Measurements from ENCODE around the gene WDR62.

Gene WDR62

GRCh38 chr19:36054733-36055686, at the start of gene WDR62:
WDR62 (plus strand) TSS chr19:36054897; CDS start chr19:36054972, 75 bp downstream.
- DNase-seq, result peak; percentile 98

- no peak for DNase-seq
Measured at GRCh38 chr19:36006955-36007354, 47.7 kb upstream of the WDR62 start.

- no peak for DNase-seq
Measured at GRCh38 chr19:36008336-36008978, 46.2 kb upstream of the WDR62 start, which contains the start of gene SYNE4. SYNE4 (minus strand) TSS chr19:36008813; CDS start chr19:36008681, 132 bp downstream.

GRCh38 chr19:36009220-36009619, 45.5 kb upstream of the WDR62 start:
- DNase-seq, result peak; percentile 57 to 72

GRCh38 chr19:36009633-36010379, 44.9 kb upstream of the WDR62 start:
- DNase-seq, result no peak

- no peak for DNase-seq
Measured at GRCh38 chr19:36010402-36010801, 44.3 kb upstream of the WDR62 start.

- no peak for DNase-seq
Measured at GRCh38 chr19:36013280-36014011, 41.3 kb upstream of the WDR62 start.

GRCh38 chr19:36014012-36014924, 40.4 kb upstream of the WDR62 start, which contains the start of gene ALKBH6:
ALKBH6 (minus strand) TSS chr19:36014213; CDS start chr19:36013397, 816 bp downstream.
- DNase-seq, result peak; percentile 99 to 100

GRCh38 chr19:36019061-36019670, 35.5 kb upstream of the WDR62 start:
- no peak for DNase-seq

GRCh38 chr19:36023432-36023831, 31.3 kb upstream of the WDR62 start:
- DNase-seq, result no peak

- DNase-seq, result no peak
Measured at GRCh38 chr19:36025541-36025940, 29.2 kb upstream of the WDR62 start.

GRCh38 chr19:36026091-36026876, 28.4 kb upstream of the WDR62 start:
- DNase-seq, result no peak

- no peak for DNase-seq
Measured at GRCh38 chr19:36027696-36028095, 27.0 kb upstream of the WDR62 start.

GRCh38 chr19:36028313-36029041, 26.2 kb upstream of the WDR62 start:
- no peak for DNase-seq

- no peak for DNase-seq
Measured at GRCh38 chr19:36030264-36031148, 24.2 kb upstream of the WDR62 start.

GRCh38 chr19:36031308-36031707, 23.4 kb upstream of the WDR62 start:
- no peak for DNase-seq

- peak; percentile 52 to 65 for DNase-seq
Measured at GRCh38 chr19:36032251-36033104, 22.2 kb upstream of the WDR62 start, which contains the start of gene CLIP3. CLIP3 (minus strand) TSS chr19:36032873; CDS start chr19:36032357, 516 bp downstream.

All from activated T-cell treated with anti-CD3 and anti-CD28 coated beads, Interleukin-2, amount 50 U/mL, for 48 hours (primary cell).